Endothelial cell (in vitro differentiated cells): ENCODE data around the gene CELA2A. TPM values are rescaled to one million over a fixed set of nuclear protein-coding genes. Genes with fewer than 3 reads are reported as not detected.

Experiments
- DNase-seq: peaks from one replicate; pipeline ENCODE4 v3.0.0; 2021; ENCODE audit warnings: low spot score
- H3K27ac Mint-ChIP-seq: one replicate; pipeline ENCODE4 v1.8.0; 2021; ENCODE audit warnings: mixed read lengths, inconsistent platforms; ENCODE audit not compliant: unreplicated experiment
- H3K27me3 Mint-ChIP-seq: one replicate; pipeline ENCODE4 v1.8.0; 2021; ENCODE audit warnings: mild to moderate bottlenecking, moderate library complexity, mixed read lengths, inconsistent platforms; ENCODE audit not compliant: unreplicated experiment
- H3K36me3 Mint-ChIP-seq: one replicate; pipeline ENCODE4 v1.8.0; 2021; ENCODE audit warnings: mild to moderate bottlenecking, low read depth, mixed read lengths, inconsistent platforms; ENCODE audit not compliant: unreplicated experiment
- H3K4me1 Mint-ChIP-seq: one replicate; pipeline ENCODE4 v1.8.0; 2021; ENCODE audit warnings: mild to moderate bottlenecking, mixed read lengths, inconsistent platforms; ENCODE audit not compliant: unreplicated experiment
- H3K4me3 Mint-ChIP-seq: one replicate; pipeline ENCODE4 v1.8.0; 2021; ENCODE audit warnings: mild to moderate bottlenecking, mixed read lengths, inconsistent platforms; ENCODE audit not compliant: unreplicated experiment
- H3K9me3 Mint-ChIP-seq: one replicate; pipeline ENCODE4 v1.8.0; 2021; ENCODE audit warnings: mixed read lengths, inconsistent platforms; ENCODE audit not compliant: unreplicated experiment
- long read RNA-seq: library from polyadenylated mRNA; unstranded; transcript quantifications from one replicate; pipeline ENCODE4 v2.0.0, GENCODE V29; 2020; ENCODE audit not compliant: unreplicated experiment
- total RNA-seq: library from RNA; stranded (reverse); fragmentation: NEBNext Ultra II Directional; extraction: Animal tissue kit (Norgen Biotek cat#: 25700); gene quantifications from one replicate; pipeline ENCODE4 v1.2.1, GENCODE V29; 2021; ENCODE audit not compliant: unreplicated experiment
- TF ChIP-seq, protein P1 (sequence below): fragments of 200-600 bp; sonication (generic); IDR thresholded peaks from one replicate; pipeline ENCODE4 v1.5.0; 2021; ENCODE audit warnings: antibody characterized with exemption; ENCODE audit not compliant: unreplicated experiment

CELA2A gene
- total RNA-seq = not detected
- long read RNA-seq = 0 reads

DNA sequence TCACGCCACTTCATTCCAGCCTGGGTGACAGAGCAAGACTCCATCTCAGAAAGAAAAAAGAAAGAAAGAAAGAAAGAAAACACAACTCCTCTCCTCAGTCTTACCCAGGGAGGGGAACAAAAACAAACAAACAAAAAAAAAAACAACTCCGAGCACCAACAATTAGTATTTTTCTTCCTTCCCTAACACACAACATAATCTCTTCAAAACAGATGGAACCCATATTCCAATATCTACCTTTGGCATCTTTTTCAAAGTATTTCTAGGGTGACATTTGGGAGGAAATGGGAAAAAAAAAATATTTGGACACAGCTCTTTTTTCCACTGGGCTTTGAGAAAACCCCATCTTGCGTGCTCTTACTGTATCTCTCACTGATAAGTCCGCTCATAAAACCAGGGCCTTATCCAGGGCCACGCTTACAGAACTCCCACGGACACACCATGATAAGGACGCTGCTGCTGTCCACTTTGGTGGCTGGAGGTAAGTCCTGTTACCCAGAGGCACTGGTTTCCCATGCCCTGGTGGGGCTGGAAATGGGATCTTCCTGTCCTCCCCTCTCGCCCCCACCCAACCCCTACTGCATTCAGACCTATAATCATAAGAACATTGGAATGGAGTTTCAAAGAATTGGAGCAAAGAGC, at the start of gene CELA2A:
CELA2A (plus strand) TSS at position 420 of the 642 bp plus-strand sequence; CDS start at position 442, 22 bp downstream.
- Mint-ChIP-seq H3K9me3 (no peaks in the 10 kb centered on the region), H3K4me1 (peaks cover 7% of the 10 kb centered on the region), H3K4me3 (no peak within 1 kb of the TSS), H3K27ac (no peak within 1 kb of the TSS), H3K36me3 (no peaks in the 10 kb centered on the region), H3K27me3 (peaks cover 3% of the 10 kb centered on the region)
- DNase-seq = no peak
- TF ChIP-seq, protein P1, sequence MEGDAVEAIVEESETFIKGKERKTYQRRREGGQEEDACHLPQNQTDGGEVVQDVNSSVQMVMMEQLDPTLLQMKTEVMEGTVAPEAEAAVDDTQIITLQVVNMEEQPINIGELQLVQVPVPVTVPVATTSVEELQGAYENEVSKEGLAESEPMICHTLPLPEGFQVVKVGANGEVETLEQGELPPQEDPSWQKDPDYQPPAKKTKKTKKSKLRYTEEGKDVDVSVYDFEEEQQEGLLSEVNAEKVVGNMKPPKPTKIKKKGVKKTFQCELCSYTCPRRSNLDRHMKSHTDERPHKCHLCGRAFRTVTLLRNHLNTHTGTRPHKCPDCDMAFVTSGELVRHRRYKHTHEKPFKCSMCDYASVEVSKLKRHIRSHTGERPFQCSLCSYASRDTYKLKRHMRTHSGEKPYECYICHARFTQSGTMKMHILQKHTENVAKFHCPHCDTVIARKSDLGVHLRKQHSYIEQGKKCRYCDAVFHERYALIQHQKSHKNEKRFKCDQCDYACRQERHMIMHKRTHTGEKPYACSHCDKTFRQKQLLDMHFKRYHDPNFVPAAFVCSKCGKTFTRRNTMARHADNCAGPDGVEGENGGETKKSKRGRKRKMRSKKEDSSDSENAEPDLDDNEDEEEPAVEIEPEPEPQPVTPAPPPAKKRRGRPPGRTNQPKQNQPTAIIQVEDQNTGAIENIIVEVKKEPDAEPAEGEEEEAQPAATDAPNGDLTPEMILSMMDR = no peak

DNA sequence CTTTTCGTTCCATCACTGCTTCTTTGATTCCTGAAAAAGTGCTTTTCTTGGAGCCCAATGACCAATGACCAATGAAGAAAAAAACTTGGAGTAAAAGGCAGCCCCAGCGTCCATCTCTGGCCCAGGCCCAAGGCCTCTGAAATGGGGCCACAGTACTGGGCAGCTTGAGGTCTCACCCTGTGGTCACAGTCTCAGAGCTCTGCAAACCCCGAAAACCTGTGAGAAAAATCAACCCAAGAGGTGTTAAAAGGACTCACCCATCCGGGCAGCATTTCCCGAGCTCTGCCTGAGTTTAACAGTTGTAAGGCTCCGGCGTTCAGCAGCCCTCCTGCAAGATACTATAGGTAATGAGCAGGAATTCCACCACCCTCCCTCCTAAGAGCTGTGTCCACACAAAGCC, 49.0 kb upstream of the CELA2A start:
- H3K27me3 Mint-ChIP-seq = peaks cover 15% of the 10 kb centered on the region
- no peak for DNase-seq

DNA sequence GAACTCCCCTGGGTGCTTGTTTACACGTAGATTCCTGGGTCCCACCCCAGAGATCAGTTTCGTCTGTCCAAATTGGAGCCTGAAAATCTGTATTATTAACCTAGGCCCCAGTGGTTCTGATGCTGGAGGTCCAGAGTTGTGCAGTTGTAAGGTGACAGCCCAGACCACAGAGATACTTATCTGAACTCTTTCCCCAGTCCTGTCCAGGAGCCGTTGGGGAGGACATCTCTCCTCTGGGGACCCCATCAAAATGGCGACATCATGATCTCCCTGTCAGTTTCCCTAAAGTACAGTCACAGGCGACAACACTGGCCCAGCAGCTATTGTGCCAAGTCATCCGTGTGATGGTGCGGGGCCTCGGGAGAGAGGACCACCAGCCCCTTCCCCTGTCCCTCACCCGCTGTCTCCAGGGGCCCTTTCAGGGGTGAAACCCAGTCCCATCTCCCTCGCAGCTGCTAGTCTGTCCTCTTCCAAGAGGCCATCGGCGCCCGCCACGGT, 47.6 kb upstream of the CELA2A start:
- Mint-ChIP-seq H3K27me3 (peaks cover 15% of the 10 kb centered on the region), H3K9me3 (no peaks in the 10 kb centered on the region), H3K36me3 (no peaks in the 10 kb centered on the region), H3K4me3 (peak overlapping the region; percentile 84), H3K27ac (peak overlapping the region; percentile 89), H3K4me1 (peaks cover 4% of the 10 kb centered on the region)
- TF ChIP-seq, protein P1 = no peak
- no peak for DNase-seq

More for the DNA sequence above, 49.0 kb upstream of the CELA2A start:
- Mint-ChIP-seq H3K9me3 (no peaks in the 10 kb centered on the region), H3K27ac (no peak overlapping the region), H3K36me3 (no peaks in the 10 kb centered on the region), H3K4me1 (peaks cover 4% of the 10 kb centered on the region), H3K4me3 (no peak overlapping the region)
- TF ChIP-seq, protein P1 = no peak

DNA sequence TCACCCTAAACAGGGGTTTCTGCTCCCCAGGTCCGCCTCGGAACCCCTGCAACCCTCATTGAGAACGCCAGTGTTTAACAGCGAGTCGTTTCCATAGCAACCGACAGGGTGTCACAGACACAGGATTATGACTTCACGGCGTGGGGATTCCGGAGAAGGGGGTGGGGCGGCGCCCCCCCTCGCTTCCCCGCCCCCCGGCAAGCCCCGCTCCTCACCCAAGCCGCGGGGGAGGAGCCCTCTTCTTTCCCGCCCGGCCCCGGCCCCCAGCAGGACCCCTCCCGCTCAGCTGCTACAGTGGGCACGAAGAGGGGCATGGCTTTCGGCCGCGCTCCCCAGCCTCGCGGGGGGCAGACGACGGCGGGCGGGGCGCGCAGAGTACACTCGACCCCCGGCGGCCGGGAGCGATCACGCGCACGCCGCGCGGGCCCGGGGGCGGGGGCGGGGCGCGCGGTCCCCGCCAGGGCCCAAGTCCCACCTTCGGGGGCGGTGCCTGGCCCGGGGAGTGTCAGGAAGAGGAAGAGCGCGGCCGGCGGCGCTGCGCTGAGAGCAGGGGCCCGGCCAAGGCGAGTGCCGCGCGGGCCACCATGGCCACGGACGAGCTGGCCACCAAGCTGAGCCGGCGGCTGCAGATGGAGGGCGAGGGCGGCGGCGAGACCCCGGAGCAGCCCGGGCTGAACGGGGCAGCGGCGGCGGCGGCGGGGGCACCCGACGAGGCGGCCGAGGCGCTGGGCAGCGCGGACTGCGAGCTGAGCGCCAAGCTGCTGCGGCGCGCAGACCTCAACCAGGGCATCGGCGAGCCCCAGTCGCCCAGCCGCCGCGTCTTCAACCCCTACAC, 46.9 kb upstream of the CELA2A start, which contains the start of gene EFHD2:
EFHD2 (plus strand) TSS at position 501 of the 835 bp plus-strand sequence; CDS start at position 585, 84 bp downstream.
- Mint-ChIP-seq H3K9me3 (no peaks in the 10 kb centered on the region), H3K27me3 (peaks cover 16% of the 10 kb centered on the region), H3K4me3 (peak within 1 kb of the TSS; percentile 91), H3K27ac (peak within 1 kb of the TSS; percentile 89), H3K36me3 (no peaks in the 10 kb centered on the region), H3K4me1 (peaks cover 4% of the 10 kb centered on the region)
- DNase-seq = peak; percentile 75
- TF ChIP-seq, protein P1 = no peak
